Measurements from ENCODE around the gene NET1. TPM values are rescaled to one million over a fixed set of nuclear protein-coding genes. Genes with fewer than 3 reads are reported as not detected.
"Not testable (repeated sequence)": the region's sequence is repeated elsewhere in the genome, so short reads cannot be mapped to it uniquely, and the experiment has no call there.

Gene NET1
- polyA plus RNA-seq, 1 of the 3 experiments (the other 2 are of a cell fraction): 4.7 TPM

DNA sequence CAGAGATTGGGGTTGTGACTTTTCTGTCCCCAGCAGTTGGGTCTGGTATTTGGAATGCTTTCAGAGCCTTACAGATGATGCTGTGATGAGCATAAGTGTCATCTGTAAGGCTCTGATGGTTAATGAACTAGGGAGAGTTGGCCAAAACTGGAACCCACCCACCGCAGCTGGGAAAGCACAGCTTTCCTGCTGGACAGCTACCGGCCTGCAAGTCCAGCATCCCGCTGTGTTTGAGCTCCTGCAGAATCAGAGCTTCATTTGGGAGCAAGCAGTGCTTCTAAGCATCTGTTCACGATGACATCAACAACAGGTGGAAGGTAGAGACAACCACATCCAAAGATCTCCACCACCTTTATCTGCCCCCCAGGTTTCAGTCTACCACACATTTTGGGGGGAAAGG is 35.9 kb upstream of the NET1 start:
- no peaks in the 10 kb centered on the region for H3K4me1 ChIP-seq (ENCODE audit: control insufficient read depth in 1 of 2, insufficient read depth in 2 of 2, low read depth in 1 of 2, low read length in 1 of 2)
- TF ChIP-seq NFIC (IDR thresholded peaks at IDR 0.05; ENCODE audit: borderline replicate concordance) (no peak), REST (IDR thresholded peaks at IDR 0.05; ENCODE audit: low read depth, low read length) (peak; percentile 85)
- H3K9ac ChIP-seq: no peak overlapping the region
- H3F3A ChIP-seq (replicated peaks; ENCODE audit: insufficient read depth): no peaks in the 10 kb centered on the region
- POLR2A ChIA-PET: no interaction called here
- DNase-seq: no peak
- WGBS (ENCODE audit: low lambda C conversion rate): 42% methylated on average over 4 of the region's 4 CpGs
- no peaks in the 10 kb centered on the region for H3K9me2 ChIP-seq
- no peak overlapping the region for H3K4me2 ChIP-seq
- no peaks in the 10 kb centered on the region for H3K36me3 ChIP-seq (replicated peaks in 1 of 2; ENCODE audit: control insufficient read depth in 1 of 2, insufficient read depth in 2 of 2, low read length in 1 of 2)
- no peaks in the 10 kb centered on the region for H4K20me1 ChIP-seq (ENCODE audit: insufficient read depth)
- CTCF ChIA-PET: interaction anchor here (1.0 kb wide), 1 partner anchor 526 kb away, joined by 3 read pairs; no protein-coding TSS in a partner anchor
- no peak overlapping the region for H3K27ac ChIP-seq (ENCODE audit: low read depth in 2 of 2, low read length in 1 of 2)
- no peaks in the 10 kb centered on the region for H3K9me3 ChIP-seq
- H2AFZ ChIP-seq (ENCODE audit: low read depth): no peak overlapping the region
- peaks cover 20% of the 10 kb centered on the region; the same call in 1 of the 2 replicates for H3K27me3 ChIP-seq (ENCODE audit: insufficient read depth)
- no peak overlapping the region for H3K4me3 ChIP-seq (ENCODE audit: low read depth in 2 of 2, low read length in 1 of 2)
- no peaks in the 10 kb centered on the region for H3K79me2 ChIP-seq (ENCODE audit: insufficient read depth)

GRCh38 chr10:5379202-5379601 is 33.2 kb upstream of the NET1 start:
- CTCF ChIA-PET: interaction anchor here (1.2 kb wide), 1 partner anchor 244 kb away, joined by 4 read pairs; no protein-coding TSS in a partner anchor
- H3K9me3 ChIP-seq; DNase-seq; H2AFZ ChIP-seq (ENCODE audit: low read depth); H3K9ac ChIP-seq; H3K27me3 ChIP-seq (ENCODE audit: insufficient read depth); POLR2A ChIA-PET; H3K36me3 ChIP-seq (replicated peaks in 1 of 2; ENCODE audit: control insufficient read depth in 1 of 2, insufficient read depth in 2 of 2, low read length in 1 of 2); H3F3A ChIP-seq (replicated peaks; ENCODE audit: insufficient read depth); H3K4me3 ChIP-seq (ENCODE audit: low read depth in 2 of 2, low read length in 1 of 2); H3K4me2 ChIP-seq; H3K79me2 ChIP-seq (ENCODE audit: insufficient read depth); H4K20me1 ChIP-seq (ENCODE audit: insufficient read depth); H3K27ac ChIP-seq (ENCODE audit: low read depth in 2 of 2, low read length in 1 of 2); H3K4me1 ChIP-seq (ENCODE audit: control insufficient read depth in 1 of 2, insufficient read depth in 2 of 2, low read depth in 1 of 2, low read length in 1 of 2); H3K9me2 ChIP-seq: not testable (repeated sequence)
- 62% methylated on average over 5 of the region's 5 CpGs for WGBS (ENCODE audit: low lambda C conversion rate)

GRCh38 chr10:5380395-5380794 is 32.0 kb upstream of the NET1 start:
- H3K9me3 ChIP-seq; H3K27ac ChIP-seq (ENCODE audit: low read depth in 2 of 2, low read length in 1 of 2); H3K4me2 ChIP-seq; H3K9ac ChIP-seq; H4K20me1 ChIP-seq (ENCODE audit: insufficient read depth); H3K9me2 ChIP-seq; H3K27me3 ChIP-seq (ENCODE audit: insufficient read depth); DNase-seq; POLR2A ChIA-PET; H3K36me3 ChIP-seq (replicated peaks in 1 of 2; ENCODE audit: control insufficient read depth in 1 of 2, insufficient read depth in 2 of 2, low read length in 1 of 2); H3K4me1 ChIP-seq (ENCODE audit: control insufficient read depth in 1 of 2, insufficient read depth in 2 of 2, low read depth in 1 of 2, low read length in 1 of 2); H3K79me2 ChIP-seq (ENCODE audit: insufficient read depth); H3K4me3 ChIP-seq (ENCODE audit: low read depth in 2 of 2, low read length in 1 of 2); H2AFZ ChIP-seq (ENCODE audit: low read depth); H3F3A ChIP-seq (replicated peaks; ENCODE audit: insufficient read depth): not testable (repeated sequence)
- CTCF ChIA-PET: interaction anchor here (0.6 to 1.6 kb wide), 3 partner anchors 53 to 242 kb away, joined by 3 to 7 read pairs (median 4); no protein-coding TSS in a partner anchor
- 48% methylated on average over 12 of the region's 12 CpGs for WGBS (ENCODE audit: low lambda C conversion rate)
